ENCODE results near the gene RFX1. TPM values are rescaled to one million over a fixed set of nuclear protein-coding genes. Genes with fewer than 3 reads are reported as not detected.
A peak's percentile ranks its signal among the peaks of the same experiment; 100 is the strongest.
"Not testable (repeated sequence)": the region's sequence is repeated elsewhere in the genome, so short reads cannot be mapped to it uniquely, and the experiment has no call there.

Gene RFX1
- total RNA-seq, 2 experiments from 2014 or later: 14.6 to 16.3 TPM

GRCh38 chr19:14039181-14039580, 33.1 kb upstream of the RFX1 start:
- ChIA-PET CTCF (interaction anchor here (1.3 kb wide), 1 partner anchor 9 kb away, joined by 3 read pairs; no protein-coding TSS in a partner anchor), POLR2A (no interaction called here)
- H3K9me3 ChIP-seq (ENCODE audit: control insufficient read depth in 1 of 2, insufficient read depth in 1 of 2, low read length in 2 of 2): no peaks in the 10 kb centered on the region
- H3K4me1 Mint-ChIP-seq (ENCODE audit: low read depth): peaks cover 13% of the 10 kb centered on the region
- H3K9me3 Mint-ChIP-seq: no peaks in the 10 kb centered on the region
- H3K4me1 ChIP-seq (ENCODE audit: insufficient read depth, low read length): peaks cover 37% of the 10 kb centered on the region
- H3K4me3 Mint-ChIP-seq: no peak overlapping the region
- peaks cover 76% of the 10 kb centered on the region for H3K36me3 ChIP-seq (ENCODE audit: insufficient read depth, low read length)
- H3K27ac ChIP-seq (ENCODE audit: low read depth in 1 of 2, low read length in 2 of 2): no peak overlapping the region
- no peak for TF ChIP-seq CTCF (IDR thresholded peaks at IDR 0.05)
- H3K27me3 ChIP-seq (ENCODE audit: control insufficient read depth in 1 of 2, insufficient read depth in 2 of 2, low read length in 2 of 2): no peaks in the 10 kb centered on the region
- DNase-seq: no peak
- H3K36me3 Mint-ChIP-seq (ENCODE audit: low read depth): peaks cover 76% of the 10 kb centered on the region
- no peaks in the 10 kb centered on the region for H3K27me3 Mint-ChIP-seq
- ATAC-seq (ENCODE audit: poor library complexity): no peak
- intact Hi-C loops (cut with DNase I, micrococcal nuclease): no loop called here
- H3K27ac Mint-ChIP-seq: no peak overlapping the region
- H3K4me3 ChIP-seq (ENCODE audit: low read length): no peak overlapping the region

- ChIA-PET POLR2A (no interaction called here), CTCF (interaction anchor here (1.1 kb wide), 1 partner anchor 13 kb away, joined by 6 read pairs; no protein-coding TSS in a partner anchor)
- Histone ChIP-seq H3K27ac (ENCODE audit: low read depth in 1 of 2, low read length in 2 of 2) (no peak overlapping the region), H3K27me3 (ENCODE audit: control insufficient read depth in 1 of 2, insufficient read depth in 2 of 2, low read length in 2 of 2) (no peaks in the 10 kb centered on the region), H3K4me3 (ENCODE audit: low read length) (no peak overlapping the region), H3K4me1 (ENCODE audit: insufficient read depth, low read length) (peaks cover 54% of the 10 kb centered on the region), H3K9me3 (ENCODE audit: control insufficient read depth in 1 of 2, insufficient read depth in 1 of 2, low read length in 2 of 2) (no peaks in the 10 kb centered on the region), H3K36me3 (ENCODE audit: insufficient read depth, low read length) (peaks cover 55% of the 10 kb centered on the region)
- Mint-ChIP-seq H3K27ac (peak overlapping the region; percentile 62), H3K4me3 (no peak overlapping the region), H3K4me1 (ENCODE audit: low read depth) (peaks cover 23% of the 10 kb centered on the region), H3K36me3 (ENCODE audit: low read depth) (peaks cover 71% of the 10 kb centered on the region), H3K27me3 (no peaks in the 10 kb centered on the region), H3K9me3 (no peaks in the 10 kb centered on the region)
- intact Hi-C loops (cut with DNase I, micrococcal nuclease): no loop called here
- TF ChIP-seq CTCF (IDR thresholded peaks at IDR 0.05): no peak
- DNase-seq (no peak), ATAC-seq (ENCODE audit: poor library complexity) (no peak)
Measured at GRCh38 chr19:14035706-14036105, 29.6 kb upstream of the RFX1 start.

- H3K27ac ChIP-seq (ENCODE audit: low read depth in 1 of 2, low read length in 2 of 2); H3K27me3 Mint-ChIP-seq; H3K4me3 Mint-ChIP-seq; POLR2A ChIA-PET; DNase-seq; H3K27me3 ChIP-seq (ENCODE audit: control insufficient read depth in 1 of 2, insufficient read depth in 2 of 2, low read length in 2 of 2); ATAC-seq (ENCODE audit: poor library complexity); CTCF ChIA-PET; intact Hi-C loops (cut with DNase I, micrococcal nuclease); H3K9me3 Mint-ChIP-seq; H3K9me3 ChIP-seq (ENCODE audit: control insufficient read depth in 1 of 2, insufficient read depth in 1 of 2, low read length in 2 of 2); H3K4me3 ChIP-seq (ENCODE audit: low read length): not testable (repeated sequence)
- H3K4me1 ChIP-seq (ENCODE audit: insufficient read depth, low read length): peaks cover 58% of the 10 kb centered on the region
- Mint-ChIP-seq H3K36me3 (ENCODE audit: low read depth) (peaks cover 67% of the 10 kb centered on the region), H3K27ac (peak overlapping the region; percentile 17), H3K4me1 (ENCODE audit: low read depth) (peaks cover 29% of the 10 kb centered on the region)
- H3K36me3 ChIP-seq (ENCODE audit: insufficient read depth, low read length): peaks cover 51% of the 10 kb centered on the region
Measured at GRCh38 chr19:14035159-14035558, 29.0 kb upstream of the RFX1 start.

- ChIA-PET POLR2A (interaction anchor here (0.6 to 3.8 kb wide), 2 partner anchors 31 to 81 kb away, joined by 3 to 33 read pairs; partner anchors contain the start of gene DCAF15), CTCF (interaction anchor here (1.4 to 2.3 kb wide), 2 partner anchors 11 to 14 kb away, joined by 6 to 8 read pairs; no protein-coding TSS in a partner anchor)
- Mint-ChIP-seq H3K27me3 (no peaks in the 10 kb centered on the region), H3K36me3 (ENCODE audit: low read depth) (peaks cover 55% of the 10 kb centered on the region), H3K27ac (peak overlapping the region; percentile 53), H3K4me1 (ENCODE audit: low read depth) (peaks cover 29% of the 10 kb centered on the region), H3K9me3 (no peaks in the 10 kb centered on the region), H3K4me3 (peak overlapping the region; percentile 75)
- Histone ChIP-seq H3K9me3 (ENCODE audit: control insufficient read depth in 1 of 2, insufficient read depth in 1 of 2, low read length in 2 of 2) (no peaks in the 10 kb centered on the region), H3K4me1 (ENCODE audit: insufficient read depth, low read length) (peaks cover 58% of the 10 kb centered on the region), H3K27me3 (ENCODE audit: control insufficient read depth in 1 of 2, insufficient read depth in 2 of 2, low read length in 2 of 2) (no peaks in the 10 kb centered on the region), H3K4me3 (ENCODE audit: low read length) (no peak overlapping the region), H3K36me3 (ENCODE audit: insufficient read depth, low read length) (peaks cover 39% of the 10 kb centered on the region), H3K27ac (ENCODE audit: low read depth in 1 of 2, low read length in 2 of 2) (no peak overlapping the region)
- DNase-seq (no peak), ATAC-seq (ENCODE audit: poor library complexity) (no peak)
- no peak for TF ChIP-seq CTCF (IDR thresholded peaks at IDR 0.05)
- intact Hi-C loops (cut with DNase I, micrococcal nuclease): loop anchor here in 1 of 2 experiments (5.0 kb wide), 2 partner anchors 47 to 82 kb away; partner anchors contain the start of gene DCAF15
Measured at GRCh38 chr19:14033946-14034345, 27.8 kb upstream of the RFX1 start.

All from CD4-positive, alpha-beta T cell (primary cell).